Measurements from ENCODE around the gene PHOX2A.

PHOX2A gene

GRCh38 chr11:72189455-72190250, 54.3 kb downstream of the PHOX2A start:
- in situ Hi-C loops (cut with MboI; ENCODE audit: low sequenced_read_pairs), result no loop called here
